OCI-LY7 (cell line): ENCODE results near the gene PPP4R4.

Experiments
- CTCF ChIP-seq: fragments of 200-600 bp; sonication (generic); conservative IDR thresholded peaks from 2 replicates; pipeline ENCODE4 v1.5.1; 2014; ENCODE audit warnings: mild to moderate bottlenecking, antibody characterized with exemption, low read length, moderate library complexity, mixed read lengths
- EZH2phosphoT487 ChIP-seq: fragments of 200-600 bp; sonication (generic); IDR thresholded peaks from 2 replicates; pipeline ENCODE4 v1.6.1; 2018; ENCODE audit warnings: low read depth, borderline replicate concordance, mild to moderate bottlenecking, mixed run types, antibody characterized with exemption, low read length, moderate library complexity, mixed read lengths

DNA sequence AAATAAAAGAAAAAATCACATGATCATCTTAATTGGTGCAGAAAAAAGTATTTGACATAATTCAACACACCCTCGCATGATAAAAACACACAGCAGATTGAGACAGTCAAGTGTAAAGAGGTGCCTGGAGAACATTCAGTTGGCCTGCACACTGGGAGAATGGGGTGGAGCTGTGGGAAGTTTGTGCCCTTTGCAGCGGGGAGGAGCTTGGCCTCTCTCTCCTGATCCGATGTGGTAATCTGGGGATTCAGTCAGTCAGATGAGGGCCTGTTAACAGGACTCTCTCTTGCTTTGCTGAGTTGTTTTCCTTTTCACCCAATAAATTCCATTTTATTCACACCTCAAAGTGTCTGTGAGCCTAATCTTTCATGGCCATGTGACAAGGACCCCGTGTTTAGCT lies 143.1 kb downstream of the PPP4R4 start:
- no peak for TF ChIP-seq CTCF
- TF ChIP-seq EZH2phosphoT487: no peak
